ENCODE data around the gene ARHGEF18.

Gene ARHGEF18

GRCh38 chr19:7370546-7370945, 21.8 kb downstream of the ARHGEF18 start:
- no peak for TF ChIP-seq POU6F1 (CRISPR knock-in tag; IDR thresholded peaks at IDR 0.05; ENCODE audit: borderline replicate concordance, low read depth)
- no peak for TF ChIP-seq RARB (CRISPR knock-in tag; IDR thresholded peaks at IDR 0.05)
- no peak for TF ChIP-seq ARNTL (CRISPR knock-in tag; IDR thresholded peaks at IDR 0.05; ENCODE audit: borderline replicate concordance, low read depth)
- no peak for TF ChIP-seq ZNF8 (CRISPR knock-in tag; IDR thresholded peaks at IDR 0.05)
- TF ChIP-seq ZNF70 (CRISPR knock-in tag; IDR thresholded peaks at IDR 0.05): no peak
- no peak for TF ChIP-seq TOX (CRISPR knock-in tag; IDR thresholded peaks at IDR 0.05; ENCODE audit: borderline replicate concordance)
- no peak for TF ChIP-seq BACH2 (CRISPR knock-in tag; IDR thresholded peaks at IDR 0.05; ENCODE audit: borderline replicate concordance)
- no peak for TF ChIP-seq ESRRG (CRISPR knock-in tag; IDR thresholded peaks at IDR 0.05)
- no peak for TF ChIP-seq ZFP30 (CRISPR knock-in tag; IDR thresholded peaks at IDR 0.05)
- no peak for TF ChIP-seq CSDC2 (CRISPR knock-in tag; IDR thresholded peaks at IDR 0.05)
- TF ChIP-seq SNAI2 (CRISPR knock-in tag; IDR thresholded peaks at IDR 0.05): no peak
- TF ChIP-seq CREB5 (CRISPR knock-in tag; IDR thresholded peaks at IDR 0.05; ENCODE audit: low read depth): no peak
- TF ChIP-seq CSRNP3 (CRISPR knock-in tag; IDR thresholded peaks at IDR 0.05): no peak
- TF ChIP-seq ZC3H10 (CRISPR knock-in tag; IDR thresholded peaks at IDR 0.05): no peak
- no peak for TF ChIP-seq ISL1 (CRISPR knock-in tag; IDR thresholded peaks at IDR 0.05)
- TF ChIP-seq ZFP3 (CRISPR knock-in tag; IDR thresholded peaks at IDR 0.05): no peak
- ATAC-seq: no peak

GRCh38 chr19:7371001-7371400, 22.3 kb downstream of the ARHGEF18 start:
- TF ChIP-seq ZFP30 (CRISPR knock-in tag; IDR thresholded peaks at IDR 0.05) (no peak), CSRNP3 (CRISPR knock-in tag; IDR thresholded peaks at IDR 0.05) (no peak), BACH2 (CRISPR knock-in tag; IDR thresholded peaks at IDR 0.05; ENCODE audit: borderline replicate concordance) (no peak), ZNF8 (CRISPR knock-in tag; IDR thresholded peaks at IDR 0.05) (no peak), RARB (CRISPR knock-in tag; IDR thresholded peaks at IDR 0.05) (no peak), ARNTL (CRISPR knock-in tag; IDR thresholded peaks at IDR 0.05; ENCODE audit: borderline replicate concordance, low read depth) (no peak), CREB5 (CRISPR knock-in tag; IDR thresholded peaks at IDR 0.05; ENCODE audit: low read depth) (no peak), TSHZ2 (CRISPR knock-in tag; IDR thresholded peaks at IDR 0.05) (no peak), POU6F1 (CRISPR knock-in tag; IDR thresholded peaks at IDR 0.05; ENCODE audit: borderline replicate concordance, low read depth) (no peak), TCF4 (CRISPR knock-in tag; IDR thresholded peaks at IDR 0.05; ENCODE audit: borderline replicate concordance) (no peak), ESRRG (CRISPR knock-in tag; IDR thresholded peaks at IDR 0.05) (no peak), TOX (CRISPR knock-in tag; IDR thresholded peaks at IDR 0.05; ENCODE audit: borderline replicate concordance) (no peak), ZNF565 (CRISPR knock-in tag; conservative IDR thresholded peaks at IDR 0.05; ENCODE audit: low read depth) (no peak), ISL1 (CRISPR knock-in tag; IDR thresholded peaks at IDR 0.05) (no peak), PATZ1 (CRISPR knock-in tag; IDR thresholded peaks at IDR 0.05; ENCODE audit: borderline replicate concordance) (no peak), GLIS3 (CRISPR knock-in tag; IDR thresholded peaks at IDR 0.05) (no peak), CSDC2 (CRISPR knock-in tag; IDR thresholded peaks at IDR 0.05) (no peak), ZFP3 (CRISPR knock-in tag; IDR thresholded peaks at IDR 0.05) (no peak), OSR1 (CRISPR knock-in tag; IDR thresholded peaks at IDR 0.05) (no peak)
- no peak for ATAC-seq
